Osteoblast (primary cell): Measurements from ENCODE around the gene CFAP58. TPM values are rescaled to one million over a fixed set of nuclear protein-coding genes. Genes with fewer than 3 reads are reported as not detected.

Experiments used
- DNase-seq: peaks from one replicate; pipeline ENCODE4 v3.0.0; 2011; ENCODE audit warnings: low spot score, mixed read lengths; ENCODE audit not compliant: insufficient read length; ENCODE audit errors: missing footprints
- H2AFZ ChIP-seq: 2 replicates; pipeline ENCODE4 v1.6.0; 2011; ENCODE audit warnings: mild to moderate bottlenecking, low read length
- H3K27ac ChIP-seq: 2 replicates; pipeline ENCODE4 v1.5.1; 2011; ENCODE audit warnings: mild to moderate bottlenecking, low read depth, low read length, moderate library complexity
- H3K27me3 ChIP-seq: 2 replicates; pipeline ENCODE4 v1.6.0; 2012; ENCODE audit warnings: mild to moderate bottlenecking, control low read depth, inconsistent platforms, low read length, moderate library complexity; ENCODE audit not compliant: insufficient read depth
- H3K36me3 ChIP-seq: 2 replicates; pipeline ENCODE4 v1.5.1; 2011; ENCODE audit warnings: mild to moderate bottlenecking, low read length, control low read depth, moderate library complexity; ENCODE audit not compliant: insufficient read depth
- H3K4me1 ChIP-seq: 2 replicates; pipeline ENCODE4 v1.5.1; 2011; ENCODE audit warnings: mild to moderate bottlenecking, low read length, control low read depth, moderate library complexity; ENCODE audit not compliant: insufficient read depth
- H3K4me2 ChIP-seq: 2 replicates; pipeline ENCODE4 v1.6.0; 2011; ENCODE audit warnings: mild to moderate bottlenecking, low read length; ENCODE audit not compliant: insufficient read depth
- H3K4me3 ChIP-seq: fragments of 200-600 bp; sonication (generic); 3 replicates; pipeline ENCODE4 v1.5.1; 2012; ENCODE audit warnings: mild to moderate bottlenecking, low read length, inconsistent platforms; ENCODE audit not compliant: insufficient read depth
- H3K79me2 ChIP-seq: 2 replicates; pipeline ENCODE4 v1.6.0; 2012; ENCODE audit warnings: mild to moderate bottlenecking, low read length, control low read depth, inconsistent platforms; ENCODE audit not compliant: insufficient read depth
- H3K9me3 ChIP-seq: 2 replicates; pipeline ENCODE4 v1.5.1; 2011; ENCODE audit warnings: low read depth, low read length, control low read depth
- H4K20me1 ChIP-seq: 2 replicates; pipeline ENCODE4 v1.6.0; 2012; ENCODE audit warnings: mild to moderate bottlenecking, low read length, control low read depth; ENCODE audit not compliant: insufficient read depth
- total RNA-seq: library from RNA; depleted of rRNA; stranded (reverse); fragments of >200 nt; gene quantifications from 2 replicates; pipeline ENCODE4 v1.2.3, GENCODE V29; 2012
- TF ChIP-seq, protein P1 (sequence below): IDR thresholded peaks from 2 replicates; pipeline ENCODE4 v1.5.1; 2011; ENCODE audit warnings: mild to moderate bottlenecking, low read depth, low read length, moderate library complexity; ENCODE audit errors: extremely low read depth

CFAP58 gene
- total RNA-seq, 1 donor, result 0.36 TPM

DNA sequence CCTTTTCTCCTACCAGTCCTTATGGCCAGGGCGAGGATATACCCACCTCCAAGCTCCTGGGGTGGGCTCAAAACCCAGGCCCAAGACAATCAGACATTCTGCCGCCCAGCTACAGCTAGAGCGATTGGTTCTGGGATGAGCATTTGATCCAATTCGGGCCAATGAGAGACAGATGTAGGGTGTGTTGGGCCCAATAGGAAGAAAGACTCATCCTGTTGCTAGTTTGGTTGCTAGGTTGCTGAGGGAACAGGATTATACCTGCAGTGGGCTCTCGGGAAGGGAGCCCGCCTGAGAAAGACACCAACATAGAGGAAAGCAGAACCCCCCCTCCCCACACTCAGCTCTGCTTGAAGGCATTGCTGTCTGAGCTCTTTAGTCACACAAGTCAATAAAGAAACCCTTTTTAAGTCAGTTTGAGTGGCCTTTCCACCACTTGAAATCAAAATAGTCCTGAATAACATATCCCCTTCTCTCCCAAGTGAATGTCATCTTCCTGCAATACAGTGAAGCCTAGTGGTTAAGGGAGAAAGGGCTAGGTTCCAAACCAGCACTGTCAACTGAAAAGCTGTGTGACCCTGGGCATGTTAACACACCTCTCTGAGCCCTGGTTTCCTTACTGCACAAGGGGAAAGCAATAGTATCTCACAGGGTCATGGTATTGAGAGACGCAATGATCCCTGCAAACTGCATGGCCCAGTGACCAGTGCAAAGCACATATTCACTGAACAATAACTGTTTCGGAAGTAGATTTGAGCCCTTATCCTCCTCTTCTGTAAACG lies 37.1 kb upstream of the CFAP58 start:
- DNase-seq, result no peak
- Histone ChIP-seq H3K4me1 (peaks cover 50% of the 10 kb centered on the region), H4K20me1 (peaks cover 46% of the 10 kb centered on the region), H3K4me3 (peak overlapping the region; percentile 20), H3K27me3 (no peaks in the 10 kb centered on the region), H3K36me3 (peaks cover 69% of the 10 kb centered on the region), H3K79me2 (peaks cover 99% of the 10 kb centered on the region), H3K27ac (peak overlapping the region; percentile 87), H2AFZ (no peak overlapping the region), H3K9me3 (no peaks in the 10 kb centered on the region), H3K4me2 (peak overlapping the region; percentile 73)
- TF ChIP-seq, protein P1, sequence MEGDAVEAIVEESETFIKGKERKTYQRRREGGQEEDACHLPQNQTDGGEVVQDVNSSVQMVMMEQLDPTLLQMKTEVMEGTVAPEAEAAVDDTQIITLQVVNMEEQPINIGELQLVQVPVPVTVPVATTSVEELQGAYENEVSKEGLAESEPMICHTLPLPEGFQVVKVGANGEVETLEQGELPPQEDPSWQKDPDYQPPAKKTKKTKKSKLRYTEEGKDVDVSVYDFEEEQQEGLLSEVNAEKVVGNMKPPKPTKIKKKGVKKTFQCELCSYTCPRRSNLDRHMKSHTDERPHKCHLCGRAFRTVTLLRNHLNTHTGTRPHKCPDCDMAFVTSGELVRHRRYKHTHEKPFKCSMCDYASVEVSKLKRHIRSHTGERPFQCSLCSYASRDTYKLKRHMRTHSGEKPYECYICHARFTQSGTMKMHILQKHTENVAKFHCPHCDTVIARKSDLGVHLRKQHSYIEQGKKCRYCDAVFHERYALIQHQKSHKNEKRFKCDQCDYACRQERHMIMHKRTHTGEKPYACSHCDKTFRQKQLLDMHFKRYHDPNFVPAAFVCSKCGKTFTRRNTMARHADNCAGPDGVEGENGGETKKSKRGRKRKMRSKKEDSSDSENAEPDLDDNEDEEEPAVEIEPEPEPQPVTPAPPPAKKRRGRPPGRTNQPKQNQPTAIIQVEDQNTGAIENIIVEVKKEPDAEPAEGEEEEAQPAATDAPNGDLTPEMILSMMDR, result no peak

DNA sequence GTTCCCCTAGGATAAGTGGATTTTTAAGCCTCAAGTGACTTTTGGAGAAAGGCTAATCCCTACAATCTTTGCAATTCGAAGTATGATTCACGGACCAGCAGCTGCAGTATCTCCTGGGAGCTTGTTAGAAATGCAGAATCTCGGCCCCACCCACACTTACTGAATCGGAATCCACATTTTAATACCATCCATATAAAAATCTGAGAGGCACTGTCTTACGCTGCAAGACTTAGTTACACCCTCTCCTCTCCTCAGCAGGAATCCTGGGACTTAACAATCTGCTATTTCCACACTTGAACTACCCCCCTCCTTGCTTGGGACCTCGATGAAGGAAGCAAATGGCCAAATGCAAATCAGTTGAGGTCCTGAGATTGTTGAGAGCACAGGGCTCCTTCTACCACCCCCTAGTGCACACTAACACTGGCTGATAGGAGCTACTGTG lies 36.3 kb upstream of the CFAP58 start:
- Histone ChIP-seq H3K9me3 (no peaks in the 10 kb centered on the region), H3K36me3 (peaks cover 62% of the 10 kb centered on the region), H4K20me1 (peaks cover 51% of the 10 kb centered on the region), H3K4me2 (peak overlapping the region; percentile 73), H3K4me1 (peaks cover 57% of the 10 kb centered on the region), H3K27ac (peak overlapping the region; percentile 87), H2AFZ (no peak overlapping the region), H3K27me3 (no peaks in the 10 kb centered on the region), H3K79me2 (peaks cover 99% of the 10 kb centered on the region), H3K4me3 (peak overlapping the region; percentile 20)
- TF ChIP-seq, protein P1, result peak; percentile 12
- DNase-seq, result peak; percentile 94

GRCh38 chr10:104317726-104318299 lies 35.8 kb upstream of the CFAP58 start:
- no peak overlapping the region for H3K4me3 ChIP-seq
- H3K79me2 ChIP-seq, result peaks cover 99% of the 10 kb centered on the region
- TF ChIP-seq, protein P1, result no peak
- H3K36me3 ChIP-seq, result peaks cover 60% of the 10 kb centered on the region
- H3K4me1 ChIP-seq, result peaks cover 61% of the 10 kb centered on the region
- no peak overlapping the region for H2AFZ ChIP-seq
- H3K9me3 ChIP-seq, result no peaks in the 10 kb centered on the region
- peaks cover 54% of the 10 kb centered on the region for H4K20me1 ChIP-seq
- peak overlapping the region; percentile 87 for H3K27ac ChIP-seq
- peak overlapping the region; percentile 73 for H3K4me2 ChIP-seq
- H3K27me3 ChIP-seq, result no peaks in the 10 kb centered on the region
- no peak for DNase-seq

DNA sequence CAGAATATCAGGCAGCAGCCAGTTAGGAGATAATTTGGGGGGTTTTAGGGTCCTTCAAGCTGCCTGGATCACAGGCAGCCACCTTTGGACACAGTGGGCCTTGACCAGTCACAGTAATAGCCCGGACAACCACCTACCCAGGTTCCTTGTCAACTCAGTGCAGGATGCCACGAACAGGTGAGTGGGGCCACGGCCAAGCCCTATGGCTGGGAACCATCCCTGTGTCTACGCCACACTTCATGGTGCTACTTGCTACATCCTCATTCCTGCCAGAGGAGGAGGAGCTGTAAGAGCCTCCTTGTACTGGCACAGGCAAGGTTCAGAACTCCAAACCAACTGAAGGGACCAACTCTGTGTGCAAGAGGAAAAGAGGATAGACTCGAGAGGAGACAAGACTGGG lies 35.3 kb upstream of the CFAP58 start:
- Histone ChIP-seq H3K4me2 (no peak overlapping the region), H3K36me3 (peaks cover 55% of the 10 kb centered on the region), H3K27ac (peak overlapping the region; percentile 87), H3K4me1 (peaks cover 64% of the 10 kb centered on the region), H3K27me3 (no peaks in the 10 kb centered on the region), H3K4me3 (no peak overlapping the region), H3K9me3 (no peaks in the 10 kb centered on the region), H4K20me1 (peaks cover 57% of the 10 kb centered on the region), H3K79me2 (peaks cover 99% of the 10 kb centered on the region), H2AFZ (no peak overlapping the region)
- TF ChIP-seq, protein P1, result no peak
- no peak for DNase-seq
